Measurements from ENCODE around the gene MYH11.
"Not testable (repeated sequence)": the region's sequence is repeated elsewhere in the genome, so short reads cannot be mapped to it uniquely, and the experiment has no call there.

MYH11 gene

GRCh38 chr16:15660203-15660601, 196.6 kb downstream of the MYH11 start:
- no peak for DNase-seq (ENCODE audit: low read depth)
- no peak overlapping the region for H3K4me3 ChIP-seq (ENCODE audit: low read depth, low read length)

GRCh38 chr16:15658556-15658955, 198.3 kb downstream of the MYH11 start:
- H3K4me3 ChIP-seq (ENCODE audit: low read depth, low read length): no peak overlapping the region
- no peak for DNase-seq (ENCODE audit: low read depth)

GRCh38 chr16:15658149-15658548, 198.7 kb downstream of the MYH11 start:
- H3K4me3 ChIP-seq (ENCODE audit: low read depth, low read length): no peak overlapping the region
- DNase-seq (ENCODE audit: low read depth): no peak

DNA sequence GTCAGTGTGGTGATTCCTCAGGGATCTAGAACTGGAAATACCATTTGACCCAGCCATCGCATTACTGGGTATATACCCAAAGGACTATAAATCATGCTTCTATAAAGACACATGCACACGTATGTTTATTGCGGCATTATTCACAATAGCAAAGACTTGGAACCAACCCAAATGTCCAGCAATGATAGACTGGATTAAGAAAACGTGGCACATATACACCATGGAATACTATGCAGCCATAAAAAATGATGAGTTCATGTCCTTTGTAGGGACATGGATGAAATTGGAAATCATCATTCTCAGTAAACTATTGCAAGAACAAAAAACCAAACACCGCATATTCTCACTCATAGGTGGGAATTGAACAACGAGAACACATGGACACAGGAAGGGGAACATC, 201.3 kb downstream of the MYH11 start:
- not testable (repeated sequence) for H3K4me3 ChIP-seq (ENCODE audit: low read depth, low read length); DNase-seq (ENCODE audit: low read depth)

GRCh38 chr16:15654591-15654990, 202.2 kb downstream of the MYH11 start:
- H3K4me3 ChIP-seq (ENCODE audit: low read depth, low read length): no peak overlapping the region
- no peak for DNase-seq (ENCODE audit: low read depth)

DNA sequence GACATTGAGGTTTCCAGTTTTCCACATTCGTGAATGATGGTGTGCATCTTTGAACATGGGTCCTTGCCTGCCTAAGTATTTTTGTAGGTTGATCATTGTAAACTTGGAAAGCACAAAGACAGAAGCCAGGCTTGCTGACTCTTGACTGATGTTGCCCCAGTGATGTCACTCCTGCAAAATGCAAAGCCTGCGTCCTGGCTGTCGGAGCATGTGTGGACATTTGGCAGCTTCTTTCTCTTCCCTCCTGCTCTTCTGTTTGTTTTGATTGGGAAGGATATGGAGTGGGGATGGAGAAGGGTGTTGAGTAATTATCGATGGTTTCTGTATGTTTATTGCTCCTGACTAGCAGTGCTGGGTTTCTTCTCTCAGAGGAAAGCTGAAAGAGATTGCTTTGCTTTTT, 203.6 kb downstream of the MYH11 start:
- peak; percentile 80 for DNase-seq (ENCODE audit: low read depth)
- H3K4me3 ChIP-seq (ENCODE audit: low read depth, low read length): no peak overlapping the region
